Esophagus (tissue), 2 donors: Measurements from ENCODE around the gene ATXN8OS. TPM values are rescaled to one million over a fixed set of nuclear protein-coding genes. Genes with fewer than 3 reads are reported as not detected.

Source experiments
- H3K27ac ChIP-seq, 2 donors: one replicate each; pipeline ENCODE4 v1.5.1; 2013; ENCODE audit warnings: low read depth in 2 of 2, mild to moderate bottlenecking in 2 of 2, inconsistent platforms in 1 of 2, low read length in 1 of 2, moderate library complexity in 1 of 2
- H3K27me3 ChIP-seq, 2 donors: one replicate each; pipeline ENCODE4 v1.6.1; 2013; ENCODE audit warnings: low read length in 2 of 2, control low read depth in 1 of 2, mild to moderate bottlenecking in 1 of 2; ENCODE audit not compliant: insufficient read depth in 2 of 2, control insufficient read depth in 1 of 2
- H3K36me3 ChIP-seq, 2 donors: one replicate each; pipeline ENCODE4 v1.6.1; 2013; ENCODE audit warnings: low read length in 1 of 2; ENCODE audit not compliant: control insufficient read depth in 2 of 2, insufficient read depth in 2 of 2
- H3K4me1 ChIP-seq, 2 donors: one replicate each; pipeline ENCODE4 v1.6.1; 2013; ENCODE audit warnings: low read length in 1 of 2; ENCODE audit not compliant: control insufficient read depth in 2 of 2, insufficient read depth in 2 of 2
- H3K4me3 ChIP-seq, 2 donors: one replicate each; pipeline ENCODE4 v1.5.1; 2013; ENCODE audit warnings: low read length in 2 of 2, mild to moderate bottlenecking in 2 of 2, low read depth in 1 of 2, moderate library complexity in 1 of 2
- H3K9me3 ChIP-seq, 2 donors: one replicate each; pipeline ENCODE4 v1.6.1; 2013; ENCODE audit warnings: mild to moderate bottlenecking in 2 of 2, low read depth in 1 of 2, low read length in 1 of 2, moderate library complexity in 1 of 2; ENCODE audit not compliant: control insufficient read depth in 2 of 2, insufficient read depth in 1 of 2
- WGBS, 2 donors: extraction: QIAGEN DNeasy Blood & Tissue Kit; methylation state at CpG; one replicate each; pipeline ENCODE4 v1.1.7; 2013; 5-methylcytosine and 5-hydroxymethylcytosine counted together
- polyA plus RNA-seq, 2 donors: library from polyadenylated mRNA; stranded (reverse); fragments of 200-250 nt; gene quantifications; one replicate each; pipeline ENCODE4 v1.2.3, GENCODE V29; 2013
- donor health status: healthy with polysubstance abuse.
- donor health status: Bipolar disorder and iron deficiency.

The ATXN8OS gene
- not detected for polyA plus RNA-seq

- Histone ChIP-seq H3K4me3 (no peak within 1 kb of the TSS), H3K36me3 (no peaks in the 10 kb centered on the region), H3K4me1 (no peaks in the 10 kb centered on the region), H3K27me3 (no peaks in the 10 kb centered on the region), H3K9me3 (peaks cover 0 to 8% of the 10 kb centered on the region in 2 donors), H3K27ac (no peak within 1 kb of the TSS)
- WGBS, 2 donors, result 8 to 13% methylated on average over 53 of the region's 53 CpGs
These were observed at the start of gene ATXN8OS for GRCh38 chr13:70107498-70108281. Gene ATXN8OS, plus strand, starts transcription at chr13:70107826.

- 31 to 35% methylated on average over 4 of the region's 4 CpGs for WGBS, 2 donors
- no peaks in the 10 kb centered on the region for H3K27me3 ChIP-seq
- peaks cover 0 to 3% of the 10 kb centered on the region in 2 donors for H3K9me3 ChIP-seq
These were observed 27.6 kb upstream of the ATXN8OS start for GRCh38 chr13:70080012-70080411.

DNA sequence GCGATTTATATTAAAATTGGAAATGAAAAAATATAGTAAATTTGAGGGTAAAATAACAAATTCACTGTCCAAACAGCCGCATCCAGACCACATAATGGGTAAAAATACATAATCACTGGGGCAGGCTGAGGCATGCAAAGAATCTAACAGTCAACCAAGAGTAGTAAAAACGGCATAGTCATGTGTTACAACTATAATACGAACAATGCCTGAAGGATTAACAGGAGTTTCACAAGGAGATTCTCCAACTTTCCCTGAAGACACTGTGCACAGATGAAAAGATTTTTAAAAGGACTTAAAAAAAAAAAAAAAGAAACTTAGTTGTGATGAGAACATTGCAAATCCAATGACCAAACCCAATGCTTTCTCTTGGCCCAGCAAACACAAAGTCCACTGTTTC is 20.4 kb upstream of the ATXN8OS start:
- H3K27ac ChIP-seq, result no peak overlapping the region
- no peak overlapping the region for H3K4me3 ChIP-seq
- H3K4me1 ChIP-seq, result no peaks in the 10 kb centered on the region
- no peaks in the 10 kb centered on the region for H3K27me3 ChIP-seq
- 57 to 69% methylated on average over 4 of the region's 4 CpGs for WGBS, 2 donors
- no peaks in the 10 kb centered on the region for H3K36me3 ChIP-seq
- H3K9me3 ChIP-seq, result no peaks in the 10 kb centered on the region

More at GRCh38 chr13:70080012-70080411, 27.6 kb upstream of the ATXN8OS start:
- Histone ChIP-seq H3K4me3 (no peak overlapping the region), H3K4me1 (no peaks in the 10 kb centered on the region), H3K27ac (no peak overlapping the region), H3K36me3 (no peaks in the 10 kb centered on the region)

GRCh38 chr13:70088926-70089325 is 18.7 kb upstream of the ATXN8OS start:
- H3K9me3 ChIP-seq, result no peaks in the 10 kb centered on the region
- H3K27ac ChIP-seq, result no peak overlapping the region
- H3K4me1 ChIP-seq, result no peaks in the 10 kb centered on the region
- H3K27me3 ChIP-seq, result no peaks in the 10 kb centered on the region
- WGBS, 2 donors, result 79 to 80% methylated on average over 2 of the region's 2 CpGs
- H3K4me3 ChIP-seq, result no peak overlapping the region
- no peaks in the 10 kb centered on the region for H3K36me3 ChIP-seq

DNA sequence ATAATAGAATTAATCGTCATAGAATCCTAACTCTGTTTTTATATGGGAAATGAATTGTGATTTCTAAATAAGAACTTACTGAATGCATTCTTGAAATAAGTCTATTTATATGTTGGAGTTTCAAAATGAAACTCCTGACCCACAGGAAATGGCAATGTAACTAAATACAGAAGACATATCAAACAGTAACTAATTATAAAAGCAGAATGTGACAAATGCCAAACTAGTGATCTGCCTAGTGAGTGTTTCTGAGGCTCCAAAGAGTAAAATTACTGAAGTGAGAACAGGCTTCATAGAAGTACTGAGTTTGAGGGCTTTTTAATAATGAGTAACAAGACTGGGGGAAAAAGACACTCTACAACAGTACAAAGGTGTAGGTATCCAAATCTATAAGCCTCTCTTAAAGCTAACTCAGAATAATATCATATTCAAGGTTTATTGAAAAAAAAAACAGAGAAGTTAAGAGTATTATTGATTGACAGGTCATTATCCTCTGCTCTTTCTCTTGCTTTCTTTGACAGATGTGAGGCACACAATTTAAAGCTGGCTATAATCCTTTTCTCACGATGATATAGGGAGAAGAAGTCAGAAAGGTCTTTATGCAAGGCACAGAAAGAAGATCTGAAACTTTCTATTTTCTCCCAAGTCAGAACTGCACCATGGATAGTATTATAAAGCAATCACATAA is 17.4 kb upstream of the ATXN8OS start:
- 73 to 75% methylated on average over 2 of the region's 2 CpGs for WGBS, 2 donors
- Histone ChIP-seq H3K9me3 (no peaks in the 10 kb centered on the region), H3K36me3 (no peaks in the 10 kb centered on the region), H3K27me3 (no peaks in the 10 kb centered on the region), H3K27ac (no peak overlapping the region), H3K4me1 (no peaks in the 10 kb centered on the region), H3K4me3 (no peak overlapping the region)

DNA sequence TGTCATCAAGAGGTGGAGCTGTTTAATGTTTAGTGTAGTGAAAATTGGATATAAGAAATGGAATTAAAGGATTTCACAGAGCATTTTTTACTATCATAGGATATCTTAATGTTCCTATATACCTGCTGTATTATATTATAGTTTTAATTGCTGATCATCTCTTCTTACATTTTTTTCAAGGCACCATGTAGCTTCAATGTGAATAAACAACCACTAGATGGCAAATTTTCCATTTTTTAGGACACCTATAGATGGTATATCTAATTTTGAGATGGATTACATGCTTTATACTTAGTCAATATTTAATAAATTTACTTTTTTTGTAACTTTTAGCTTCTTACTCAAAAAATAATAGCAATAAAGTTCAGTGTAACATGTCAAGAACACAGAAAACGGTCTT is 9.0 kb upstream of the ATXN8OS start:
- WGBS, 2 donors, result 30 to 35% methylated on average over 1 of the region's 1 CpG
- H3K4me3 ChIP-seq, result no peak overlapping the region
- H3K4me1 ChIP-seq, result no peaks in the 10 kb centered on the region
- no peaks in the 10 kb centered on the region for H3K27me3 ChIP-seq
- H3K27ac ChIP-seq, result no peak overlapping the region
- H3K36me3 ChIP-seq, result no peaks in the 10 kb centered on the region
- H3K9me3 ChIP-seq, result no peaks in the 10 kb centered on the region

DNA sequence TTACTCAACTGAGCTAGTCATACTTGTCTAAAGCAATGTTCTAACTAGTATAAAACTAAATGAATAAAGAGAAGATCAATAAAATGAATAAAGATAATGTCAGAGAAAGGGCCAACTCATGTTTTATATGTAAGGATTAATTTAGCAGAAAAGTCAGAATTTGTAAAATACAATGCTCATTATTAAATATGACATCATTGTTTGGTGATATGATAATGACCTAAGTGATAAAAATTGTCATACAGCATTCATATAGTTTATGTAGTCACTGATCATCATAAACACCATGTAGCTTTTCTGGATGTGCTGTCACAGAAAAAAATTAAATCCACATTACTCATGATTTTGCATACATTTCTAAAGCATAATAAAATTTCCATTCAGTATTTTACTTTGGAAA is 3.1 kb upstream of the ATXN8OS start:
- Histone ChIP-seq H3K4me3 (no peak overlapping the region), H3K27me3 (no peaks in the 10 kb centered on the region), H3K27ac (no peak overlapping the region), H3K36me3 (no peaks in the 10 kb centered on the region), H3K4me1 (no peaks in the 10 kb centered on the region), H3K9me3 (peaks cover 0 to 8% of the 10 kb centered on the region in 2 donors)

GRCh38 chr13:70107125-70107497 is 515 bp upstream of the ATXN8OS start:
- H3K9me3 ChIP-seq, result peaks cover 0 to 8% of the 10 kb centered on the region in 2 donors
- 30 to 34% methylated on average over 9 of the region's 9 CpGs for WGBS, 2 donors
- H3K4me3 ChIP-seq, result no peak overlapping the region
- H3K36me3 ChIP-seq, result no peaks in the 10 kb centered on the region
- no peaks in the 10 kb centered on the region for H3K27me3 ChIP-seq
- H3K27ac ChIP-seq, result no peak overlapping the region
- H3K4me1 ChIP-seq, result no peaks in the 10 kb centered on the region

DNA sequence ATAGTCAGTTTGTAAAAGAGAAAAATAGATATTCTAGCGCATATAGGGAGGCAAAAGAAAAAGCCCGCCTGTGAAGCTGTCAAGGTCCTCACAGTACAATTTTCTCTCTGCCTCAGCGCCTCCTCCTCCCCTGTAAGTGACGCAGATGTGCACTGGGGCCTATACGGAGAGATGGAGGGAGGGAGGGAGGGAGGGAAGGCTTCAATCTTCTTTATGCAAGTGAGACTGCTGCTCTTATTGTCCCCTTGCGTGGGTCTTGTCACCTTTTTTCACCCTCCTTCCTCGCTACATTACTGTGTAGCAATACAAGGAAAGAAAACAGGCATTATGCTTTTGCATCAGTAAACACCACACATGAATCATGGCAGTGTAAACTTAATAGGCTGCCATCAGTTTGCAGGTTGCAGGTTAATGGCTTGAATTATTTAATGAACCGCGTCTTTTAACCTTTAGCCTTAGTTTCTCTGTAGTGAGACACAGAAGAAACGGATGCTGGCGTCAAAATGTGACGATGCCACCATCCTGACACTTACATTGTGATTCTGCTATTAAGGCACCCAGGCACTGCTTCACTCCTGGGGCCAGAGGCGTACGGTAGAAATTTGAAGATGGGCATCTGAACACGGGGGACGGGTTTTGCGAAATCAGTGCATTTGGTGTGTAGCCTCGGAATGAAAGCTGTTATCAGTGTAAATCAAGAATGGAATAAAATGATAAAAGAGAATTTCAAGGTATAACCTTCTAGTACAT is 905 bp downstream of the ATXN8OS start, which contains the start of gene KLHL1:
Gene KLHL1 (minus strand): TSS at position 97 of the 750 bp plus-strand sequence. CDS start 753 bp downstream, outside the sequence.
- Histone ChIP-seq H3K4me1 (no peaks in the 10 kb centered on the region), H3K9me3 (peaks cover 0 to 8% of the 10 kb centered on the region in 2 donors), H3K27ac (no peak within 1 kb of the TSS), H3K27me3 (no peaks in the 10 kb centered on the region), H3K36me3 (no peaks in the 10 kb centered on the region), H3K4me3 (no peak within 1 kb of the TSS)
- 63 to 69% methylated on average over 17 to 18 of the region's 18 CpGs for WGBS, 2 donors
